Osteocyte (in vitro differentiated cells): ENCODE data around the gene CRHBP. TPM values are rescaled to one million over a fixed set of nuclear protein-coding genes. Genes with fewer than 3 reads are reported as not detected.

Experiments
- DNase-seq: peaks from one replicate; pipeline ENCODE4 v3.0.0; 2021; ENCODE audit warnings: mixed read lengths; ENCODE audit not compliant: unreplicated experiment; ENCODE audit errors: extremely low spot score
- H3K27ac Mint-ChIP-seq: one replicate; pipeline ENCODE4 v1.8.0; 2021; ENCODE audit warnings: mild to moderate bottlenecking, mixed read lengths; ENCODE audit not compliant: unreplicated experiment
- H3K27me3 Mint-ChIP-seq: one replicate; pipeline ENCODE4 v1.8.0; 2021; ENCODE audit warnings: mixed read lengths; ENCODE audit not compliant: unreplicated experiment
- H3K36me3 Mint-ChIP-seq: one replicate; pipeline ENCODE4 v1.8.0; 2021; ENCODE audit warnings: mixed read lengths; ENCODE audit not compliant: unreplicated experiment
- H3K4me1 Mint-ChIP-seq: one replicate; pipeline ENCODE4 v1.8.0; 2021; ENCODE audit warnings: mixed read lengths; ENCODE audit not compliant: unreplicated experiment
- H3K4me3 Mint-ChIP-seq: one replicate; pipeline ENCODE4 v1.8.0; 2021; ENCODE audit warnings: mild to moderate bottlenecking, moderate library complexity, mixed read lengths; ENCODE audit not compliant: unreplicated experiment
- H3K9me3 Mint-ChIP-seq: one replicate; pipeline ENCODE4 v1.8.0; 2021; ENCODE audit warnings: mixed read lengths; ENCODE audit not compliant: unreplicated experiment
- total RNA-seq: library from RNA; stranded (reverse); gene quantifications from 2 replicates; pipeline ENCODE4 v1.2.1, GENCODE V29; 2021
- TF ChIP-seq, protein P1 (sequence below): fragments of 200-600 bp; sonication (generic); IDR thresholded peaks from 2 replicates; pipeline ENCODE4 v1.5.0; 2021; ENCODE audit warnings: antibody characterized with exemption, mild to moderate bottlenecking, moderate library complexity

Gene CRHBP
- total RNA-seq, 1 donor from 2014 or later, result 9.6 TPM

DNA sequence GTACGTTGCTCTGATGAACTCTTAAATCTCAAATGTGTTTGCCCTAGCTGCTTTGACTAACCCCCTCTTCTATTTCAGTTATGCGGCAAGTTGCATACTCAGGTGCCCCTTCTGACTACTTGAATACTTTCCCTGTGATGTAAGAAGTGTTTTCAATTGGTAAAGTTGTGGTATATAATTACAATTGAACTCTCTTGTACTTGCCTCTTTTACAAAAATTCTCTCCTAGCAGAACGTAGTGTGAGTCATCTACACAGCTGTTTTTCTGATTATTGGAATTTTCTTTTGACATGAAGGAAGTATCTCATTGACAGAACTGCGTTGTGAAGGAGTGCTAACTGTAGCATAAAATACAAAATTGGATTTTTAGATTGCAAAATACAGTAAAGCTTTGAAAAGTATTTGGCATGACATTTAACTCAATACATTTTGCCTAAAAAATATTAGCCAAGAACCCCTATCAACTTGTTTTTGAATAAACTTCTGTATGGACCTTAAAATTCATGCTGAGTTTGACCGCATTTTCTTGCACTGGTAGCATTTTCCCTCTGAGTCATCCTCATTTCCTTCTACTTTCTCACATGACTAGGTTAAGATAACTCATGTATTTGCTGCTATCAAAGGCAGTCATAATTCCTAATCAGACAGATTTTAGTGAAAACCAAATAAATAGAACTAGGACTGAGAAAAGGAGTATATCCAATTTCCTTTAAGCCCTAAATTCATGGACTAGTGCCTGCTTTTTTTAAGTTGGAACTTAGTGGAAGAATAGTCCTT is 6.3 kb downstream of the CRHBP start:
- TF ChIP-seq, protein P1, sequence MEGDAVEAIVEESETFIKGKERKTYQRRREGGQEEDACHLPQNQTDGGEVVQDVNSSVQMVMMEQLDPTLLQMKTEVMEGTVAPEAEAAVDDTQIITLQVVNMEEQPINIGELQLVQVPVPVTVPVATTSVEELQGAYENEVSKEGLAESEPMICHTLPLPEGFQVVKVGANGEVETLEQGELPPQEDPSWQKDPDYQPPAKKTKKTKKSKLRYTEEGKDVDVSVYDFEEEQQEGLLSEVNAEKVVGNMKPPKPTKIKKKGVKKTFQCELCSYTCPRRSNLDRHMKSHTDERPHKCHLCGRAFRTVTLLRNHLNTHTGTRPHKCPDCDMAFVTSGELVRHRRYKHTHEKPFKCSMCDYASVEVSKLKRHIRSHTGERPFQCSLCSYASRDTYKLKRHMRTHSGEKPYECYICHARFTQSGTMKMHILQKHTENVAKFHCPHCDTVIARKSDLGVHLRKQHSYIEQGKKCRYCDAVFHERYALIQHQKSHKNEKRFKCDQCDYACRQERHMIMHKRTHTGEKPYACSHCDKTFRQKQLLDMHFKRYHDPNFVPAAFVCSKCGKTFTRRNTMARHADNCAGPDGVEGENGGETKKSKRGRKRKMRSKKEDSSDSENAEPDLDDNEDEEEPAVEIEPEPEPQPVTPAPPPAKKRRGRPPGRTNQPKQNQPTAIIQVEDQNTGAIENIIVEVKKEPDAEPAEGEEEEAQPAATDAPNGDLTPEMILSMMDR, result no peak
- H3K4me1 Mint-ChIP-seq, result peaks cover 41% of the 10 kb centered on the region
- no peaks in the 10 kb centered on the region for H3K27me3 Mint-ChIP-seq
- no peaks in the 10 kb centered on the region for H3K9me3 Mint-ChIP-seq
- peak overlapping the region; percentile 78 for H3K27ac Mint-ChIP-seq
- peaks cover 2% of the 10 kb centered on the region for H3K36me3 Mint-ChIP-seq
- peak overlapping the region; percentile 8 for H3K4me3 Mint-ChIP-seq
- no peak for DNase-seq

DNA sequence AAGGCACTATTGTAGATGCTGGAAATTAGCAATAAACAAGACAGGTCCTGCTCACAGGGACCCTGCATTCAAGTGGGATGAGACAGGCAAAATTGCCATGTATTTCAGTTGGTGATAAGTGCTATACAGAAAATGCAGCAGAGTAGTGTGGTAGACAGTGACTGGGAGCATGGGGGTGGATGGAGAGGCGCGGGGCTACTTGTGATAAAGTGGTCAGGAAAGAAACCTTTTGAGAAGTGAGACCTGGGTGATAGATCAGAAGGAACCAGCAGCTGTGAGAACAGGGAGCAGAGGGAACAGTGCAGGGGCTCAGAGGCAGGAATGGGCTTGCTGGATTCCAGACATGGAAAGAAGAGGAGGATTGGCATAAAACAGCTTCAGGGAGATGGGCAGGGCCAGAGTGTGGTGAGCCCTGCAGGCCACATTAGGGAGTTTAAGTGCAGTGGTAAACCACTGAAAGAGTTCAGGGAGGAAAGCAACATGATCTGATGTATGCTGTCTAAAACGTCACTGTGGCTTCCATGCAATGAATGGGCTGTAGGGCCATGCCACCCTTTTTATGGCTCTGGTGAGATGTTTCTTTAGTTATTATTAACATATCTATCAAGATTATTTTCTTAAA is 7.3 kb downstream of the CRHBP start:
- Mint-ChIP-seq H3K4me3 (no peak overlapping the region), H3K27me3 (no peaks in the 10 kb centered on the region), H3K36me3 (peaks cover 2% of the 10 kb centered on the region), H3K27ac (peak overlapping the region; percentile 78), H3K4me1 (peaks cover 35% of the 10 kb centered on the region), H3K9me3 (no peaks in the 10 kb centered on the region)
- DNase-seq, result no peak
- TF ChIP-seq, protein P1, result no peak

DNA sequence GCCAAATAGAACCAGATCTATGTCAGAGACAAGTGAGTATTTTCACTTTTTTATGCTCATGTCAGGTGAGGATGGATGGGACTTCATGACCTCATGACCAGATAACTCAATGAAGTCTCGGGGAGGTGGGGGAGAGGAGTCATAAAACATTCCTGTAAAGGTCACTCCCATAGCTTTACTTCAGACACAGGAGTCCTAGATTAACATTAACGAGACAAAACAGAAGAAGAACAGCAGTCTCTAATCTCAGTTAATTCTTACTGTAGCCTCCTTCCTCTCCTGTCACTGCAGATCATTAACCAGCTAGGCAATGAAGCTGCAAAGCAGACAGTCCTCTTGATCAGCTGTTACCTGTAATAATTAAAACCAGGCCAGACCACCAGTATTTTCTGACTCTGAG is 11.2 kb downstream of the CRHBP start:
- TF ChIP-seq, protein P1, result no peak
- Mint-ChIP-seq H3K4me1 (peaks cover 17% of the 10 kb centered on the region), H3K36me3 (no peaks in the 10 kb centered on the region), H3K9me3 (no peaks in the 10 kb centered on the region), H3K27ac (no peak overlapping the region), H3K4me3 (no peak overlapping the region), H3K27me3 (no peaks in the 10 kb centered on the region)
- DNase-seq, result no peak

DNA sequence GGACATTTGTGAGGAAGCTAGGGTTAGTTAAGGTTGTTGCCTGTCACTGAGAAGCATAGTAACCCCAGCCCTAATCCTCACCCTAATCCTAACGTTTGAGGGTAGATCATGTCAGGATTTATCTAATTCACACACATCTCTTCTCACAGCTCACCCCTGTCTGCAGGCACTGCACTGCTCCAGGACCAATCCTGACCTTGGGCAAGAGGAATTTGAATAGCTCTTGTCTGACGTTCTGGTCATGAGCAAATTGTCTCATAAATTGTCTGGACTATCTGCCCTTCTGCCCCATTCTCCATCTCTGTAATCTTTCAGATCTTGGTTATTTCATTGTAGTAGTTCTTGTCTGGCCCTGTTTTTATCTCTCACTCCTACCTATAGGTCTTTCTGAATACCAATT is 18.7 kb downstream of the CRHBP start:
- Mint-ChIP-seq H3K4me3 (no peak overlapping the region), H3K27me3 (no peaks in the 10 kb centered on the region), H3K27ac (no peak overlapping the region), H3K36me3 (no peaks in the 10 kb centered on the region), H3K9me3 (no peaks in the 10 kb centered on the region), H3K4me1 (peaks cover 5% of the 10 kb centered on the region)
- TF ChIP-seq, protein P1, result no peak
- no peak for DNase-seq

DNA sequence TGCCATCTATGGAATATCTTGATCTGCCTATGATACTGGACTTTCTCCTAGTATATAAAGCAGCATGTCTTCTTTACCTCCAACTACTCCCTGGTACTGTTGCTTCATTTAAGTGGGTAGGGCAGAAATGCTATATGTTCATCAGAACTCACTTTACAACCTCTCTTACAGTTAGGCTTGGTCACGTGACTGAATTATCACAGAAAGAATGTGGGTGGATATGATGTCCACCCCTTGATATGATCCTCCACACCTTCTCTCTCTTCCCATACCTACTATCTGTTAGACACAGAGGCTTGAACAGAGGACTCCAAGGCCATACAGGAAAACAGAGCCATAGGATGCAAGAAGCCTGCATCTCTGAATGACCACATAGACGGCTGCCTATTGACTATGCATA is 19.8 kb downstream of the CRHBP start:
- Mint-ChIP-seq H3K4me3 (no peak overlapping the region), H3K27me3 (no peaks in the 10 kb centered on the region), H3K36me3 (no peaks in the 10 kb centered on the region), H3K9me3 (no peaks in the 10 kb centered on the region), H3K4me1 (peaks cover 5% of the 10 kb centered on the region), H3K27ac (no peak overlapping the region)
- no peak for DNase-seq
- TF ChIP-seq, protein P1, result no peak
